HG03280 (cell line): Measurements from ENCODE around the gene SYNGR4.
A peak's percentile ranks its signal among the peaks of the same experiment; 100 is the strongest.

ENCODE experiments used
- ATAC-seq: cut with Tn5 transposase; IDR thresholded peaks from one replicate; pipeline ENCODE4 v1.9.1; 2021; ENCODE audit warnings: mild to moderate bottlenecking, moderate library complexity; ENCODE audit not compliant: unreplicated experiment

SYNGR4 gene

DNA sequence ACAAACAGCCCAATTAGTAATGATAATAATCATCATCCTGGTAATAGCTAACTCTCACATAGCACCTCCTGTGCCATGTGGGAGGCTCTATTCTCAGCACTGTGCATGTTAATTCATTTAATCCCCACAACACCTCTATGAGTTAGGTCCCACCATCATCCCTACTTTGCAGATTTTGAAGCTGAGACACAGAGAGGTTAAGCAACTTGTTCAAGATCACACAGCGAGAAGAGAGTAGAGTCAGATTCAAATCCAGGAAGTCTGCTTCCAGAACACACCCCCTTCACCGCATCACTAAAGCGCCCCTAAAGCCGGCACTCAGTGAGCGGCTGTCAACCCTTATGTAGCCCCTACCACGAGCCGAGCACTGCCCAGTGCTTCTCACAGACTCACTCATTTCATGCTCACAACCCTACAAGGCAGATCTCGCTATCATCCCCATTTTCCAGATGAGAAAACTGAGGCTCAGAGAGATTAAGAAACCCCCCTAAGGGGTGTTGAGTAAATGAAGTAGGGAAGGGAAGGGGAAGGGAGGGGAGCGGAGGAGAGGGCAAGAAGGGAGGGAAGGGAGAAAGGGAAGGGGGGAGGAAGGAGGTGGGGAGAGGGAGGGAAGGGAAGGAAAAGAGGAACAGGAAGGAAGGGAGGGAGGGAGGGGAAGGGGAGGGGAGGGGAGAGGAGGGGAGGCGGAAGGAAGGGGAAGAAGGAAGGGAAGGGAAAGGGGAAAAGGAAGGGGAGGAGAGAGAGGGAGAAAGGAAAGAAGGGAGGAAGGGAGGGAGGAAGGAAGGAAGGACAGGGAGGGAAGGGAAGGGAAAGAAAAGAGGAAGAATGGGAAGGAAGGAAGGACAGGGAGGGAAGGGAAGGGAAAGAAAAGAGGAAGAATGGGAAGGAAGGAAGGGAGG, 22.4 kb upstream of the SYNGR4 start:
- no peak for ATAC-seq

DNA sequence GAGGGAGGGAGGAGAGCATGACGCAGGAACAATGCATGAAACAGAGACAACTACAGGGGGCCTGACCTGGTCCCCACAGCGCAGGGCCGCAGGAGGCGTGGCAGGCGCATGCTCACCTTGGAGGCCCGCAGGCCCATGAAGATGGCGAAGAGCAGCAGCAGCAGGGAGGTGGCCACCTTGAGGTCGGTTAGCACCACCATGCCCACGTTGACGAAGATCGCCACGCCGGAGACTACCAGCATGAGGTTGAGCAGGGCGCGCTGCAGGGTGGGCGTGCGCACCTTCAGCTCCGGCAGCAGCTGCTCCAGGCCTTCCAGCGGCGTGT, 21.8 kb upstream of the SYNGR4 start:
- no peak for ATAC-seq

DNA sequence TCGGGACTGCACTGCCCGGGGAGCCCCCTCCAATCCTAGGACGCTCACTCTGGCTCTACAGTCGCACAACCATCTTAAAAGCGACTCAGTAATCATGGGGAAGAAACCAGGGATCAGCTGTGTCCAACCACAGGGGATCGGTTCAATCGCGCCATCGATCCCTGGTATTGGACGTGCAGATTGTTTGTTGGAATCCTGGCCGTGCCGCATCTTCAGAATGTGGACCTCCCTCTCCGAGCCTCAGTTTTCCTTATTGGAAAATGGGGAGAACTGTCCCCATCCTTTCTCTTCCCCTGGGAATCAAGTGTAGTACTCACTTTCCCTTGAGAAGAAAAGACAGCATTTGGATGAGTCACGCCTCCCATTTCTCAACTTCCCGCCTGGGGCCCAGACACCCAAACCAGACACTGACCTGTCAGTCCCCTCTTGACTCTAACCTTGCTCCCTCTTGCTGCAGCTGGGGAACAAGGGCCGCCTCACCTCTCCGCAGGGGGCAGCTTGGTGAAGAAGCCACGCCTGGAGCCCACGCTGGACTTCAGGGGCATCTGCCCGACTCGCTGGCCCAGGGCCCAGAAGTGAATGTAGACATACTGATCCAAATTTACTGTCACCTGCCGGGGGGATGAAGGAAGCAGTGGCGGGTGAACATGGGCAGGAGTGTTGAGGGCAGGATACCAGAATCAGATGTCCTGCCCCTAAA, 21.2 kb upstream of the SYNGR4 start:
- no peak for ATAC-seq

DNA sequence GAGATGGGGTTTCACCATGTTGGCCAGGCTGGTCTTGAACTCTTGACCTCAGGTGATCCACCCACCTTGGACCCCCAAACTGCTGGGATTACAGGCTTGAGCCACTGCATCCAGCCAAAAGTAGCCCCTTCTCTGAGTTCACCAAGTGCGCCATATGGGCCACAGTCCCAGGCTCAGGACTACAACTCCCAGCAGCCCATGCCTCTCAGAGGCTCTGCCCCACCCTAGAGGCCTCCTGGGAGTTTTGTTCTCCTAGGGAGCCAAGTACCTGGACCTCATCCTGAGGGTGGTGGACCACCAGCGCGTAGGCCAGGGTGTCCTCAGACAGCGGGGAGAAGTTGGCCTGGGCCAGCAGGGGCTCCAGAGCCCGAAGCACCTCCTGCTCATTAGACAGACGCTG, 19.3 kb upstream of the SYNGR4 start:
- no peak for ATAC-seq

DNA sequence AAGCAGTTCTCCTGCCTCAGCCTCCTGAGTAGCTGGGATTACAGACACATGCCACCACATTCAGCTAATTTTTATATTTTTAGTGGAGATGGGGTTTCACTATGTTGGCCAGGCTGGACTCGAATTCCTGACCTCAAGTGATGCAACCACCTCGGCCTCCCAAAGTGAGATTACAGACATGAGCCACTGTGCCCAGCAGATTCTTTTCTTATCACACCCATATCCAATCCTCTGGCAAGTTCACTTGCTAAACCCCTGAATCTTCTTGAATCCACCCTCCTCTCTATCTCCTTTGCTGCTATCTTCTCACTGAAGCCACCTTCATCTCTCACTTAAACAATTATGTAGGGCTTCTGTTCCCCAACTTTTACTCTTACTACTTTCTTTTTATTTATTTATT, 18.0 kb upstream of the SYNGR4 start:
- ATAC-seq, result no peak

DNA sequence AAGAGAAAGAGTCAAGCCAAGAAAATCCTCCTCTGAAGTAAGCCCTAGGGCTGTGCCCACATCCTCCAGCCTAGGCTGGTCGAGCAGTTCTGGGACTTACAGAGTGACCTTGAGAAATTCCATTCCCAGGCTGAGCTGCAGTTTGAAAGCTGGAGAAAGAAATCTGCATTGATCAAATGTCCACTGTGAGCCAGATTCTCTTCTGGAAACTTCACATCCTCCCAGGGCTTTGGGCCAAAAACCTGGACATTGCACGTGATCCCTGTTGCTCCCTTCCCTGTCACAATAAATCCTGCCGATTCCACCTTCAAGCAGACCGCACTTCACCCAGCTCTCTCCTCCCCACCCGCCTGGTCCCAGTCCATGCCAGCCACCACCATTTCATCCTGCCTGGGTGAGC, 16.1 kb upstream of the SYNGR4 start:
- no peak for ATAC-seq

DNA sequence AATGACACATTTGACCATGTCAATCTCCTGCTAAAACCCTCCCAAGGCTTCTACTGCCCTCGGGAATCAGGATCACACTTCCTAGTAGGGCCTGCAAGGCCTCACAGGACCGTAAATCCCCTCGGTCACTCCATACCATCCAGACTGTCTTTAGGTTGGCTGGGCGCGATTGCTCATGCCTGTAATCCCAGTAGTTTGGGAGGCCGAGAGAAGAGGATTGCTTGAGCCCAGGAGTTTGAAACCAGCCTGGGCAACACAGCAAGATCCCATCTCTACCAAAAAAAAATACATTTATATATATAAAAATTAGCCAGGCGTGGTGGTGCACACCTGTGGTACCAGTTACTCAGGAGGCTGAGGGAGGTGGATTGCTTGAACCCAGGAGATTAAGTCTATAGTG, 15.4 kb upstream of the SYNGR4 start:
- ATAC-seq, result no peak

DNA sequence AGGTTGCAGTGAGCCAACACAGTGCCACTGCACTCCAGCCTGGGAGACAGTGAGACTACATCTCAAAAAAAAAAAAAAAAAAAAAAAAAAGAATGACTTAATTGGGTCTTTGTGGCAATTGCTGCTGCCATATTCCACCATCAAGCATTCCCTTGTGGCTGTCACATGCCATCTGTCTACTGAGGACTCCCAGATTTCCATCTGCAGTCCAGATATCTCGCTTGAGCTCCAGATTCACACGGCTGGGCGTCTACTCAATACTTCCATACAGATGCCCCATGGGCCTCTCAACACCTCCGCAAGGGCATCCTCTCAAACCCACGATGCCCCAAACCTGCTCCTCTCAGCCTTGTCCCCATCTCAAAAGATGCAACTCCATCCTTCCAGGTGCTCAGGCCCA, 13.3 kb upstream of the SYNGR4 start:
- no peak for ATAC-seq

DNA sequence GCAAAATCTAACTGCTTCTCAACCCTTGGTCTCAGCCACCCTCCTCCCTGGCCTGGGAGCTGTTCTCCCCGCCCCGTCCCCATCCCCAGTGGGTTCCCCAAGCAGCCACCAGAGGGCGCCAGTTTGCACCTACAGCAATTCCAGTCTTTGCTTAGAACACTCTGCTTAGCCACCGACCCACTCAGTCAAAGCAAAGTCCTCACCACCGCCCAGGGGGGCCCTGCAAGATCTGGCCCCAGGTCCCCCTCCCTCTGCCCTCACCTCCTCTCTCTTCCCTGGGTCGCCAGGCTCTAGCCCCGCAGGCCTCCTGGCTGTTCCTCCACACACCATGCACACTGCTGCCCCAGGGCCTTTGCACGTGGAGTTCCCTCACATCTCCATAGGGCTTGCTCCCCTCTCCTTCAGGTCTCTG, 12.8 kb upstream of the SYNGR4 start:
- no peak for ATAC-seq

DNA sequence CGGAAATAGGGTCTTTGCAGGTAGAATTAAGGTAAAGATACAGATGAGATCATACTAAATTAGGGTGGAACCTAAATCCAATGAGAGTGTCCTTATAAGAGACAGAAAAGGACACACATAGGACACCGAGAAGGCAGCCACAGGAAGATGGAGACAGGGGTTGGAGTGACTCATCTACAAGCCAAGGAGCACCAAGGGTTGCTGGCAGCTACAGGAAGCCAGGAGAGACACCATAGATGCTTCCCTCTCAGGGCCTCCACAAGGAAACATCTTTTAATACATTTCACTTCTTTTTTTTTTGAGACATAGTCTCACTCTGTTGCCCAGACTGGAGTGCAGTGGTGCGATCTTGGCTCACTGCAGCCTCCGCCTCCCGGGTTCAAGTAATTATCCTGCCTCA, 10.5 kb upstream of the SYNGR4 start:
- ATAC-seq, result no peak

DNA sequence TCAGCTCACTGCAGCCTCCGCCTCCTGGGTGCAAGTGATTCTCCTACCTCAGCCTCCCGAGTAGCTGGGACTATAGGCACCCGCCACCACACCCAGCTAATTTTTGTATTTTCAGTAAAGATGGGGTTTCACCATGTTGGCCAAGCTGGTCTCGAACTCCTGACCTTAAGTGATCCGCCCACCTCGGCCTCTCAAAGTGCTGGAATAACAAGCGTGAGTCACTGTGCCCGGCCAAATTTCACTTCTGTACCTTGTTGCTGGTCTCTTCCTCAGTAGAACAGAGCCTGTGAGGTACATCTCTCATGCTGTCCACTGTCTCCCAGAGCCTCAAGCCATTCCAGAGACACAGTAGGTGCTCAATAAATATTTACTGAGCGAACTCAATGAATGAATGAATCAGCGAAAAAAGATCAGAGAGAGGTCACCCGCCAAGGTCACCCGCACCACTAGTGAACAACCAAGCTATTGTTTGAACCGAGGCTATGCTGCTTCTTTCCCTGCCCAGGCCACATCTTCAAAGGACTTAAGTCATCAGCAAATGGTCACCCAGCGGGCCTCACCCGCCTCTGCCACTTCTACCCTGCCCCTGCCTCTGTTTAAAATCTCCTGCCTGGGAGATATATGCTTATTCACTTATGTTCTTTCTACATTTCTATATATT, 9.7 kb upstream of the SYNGR4 start:
- no peak for ATAC-seq

DNA sequence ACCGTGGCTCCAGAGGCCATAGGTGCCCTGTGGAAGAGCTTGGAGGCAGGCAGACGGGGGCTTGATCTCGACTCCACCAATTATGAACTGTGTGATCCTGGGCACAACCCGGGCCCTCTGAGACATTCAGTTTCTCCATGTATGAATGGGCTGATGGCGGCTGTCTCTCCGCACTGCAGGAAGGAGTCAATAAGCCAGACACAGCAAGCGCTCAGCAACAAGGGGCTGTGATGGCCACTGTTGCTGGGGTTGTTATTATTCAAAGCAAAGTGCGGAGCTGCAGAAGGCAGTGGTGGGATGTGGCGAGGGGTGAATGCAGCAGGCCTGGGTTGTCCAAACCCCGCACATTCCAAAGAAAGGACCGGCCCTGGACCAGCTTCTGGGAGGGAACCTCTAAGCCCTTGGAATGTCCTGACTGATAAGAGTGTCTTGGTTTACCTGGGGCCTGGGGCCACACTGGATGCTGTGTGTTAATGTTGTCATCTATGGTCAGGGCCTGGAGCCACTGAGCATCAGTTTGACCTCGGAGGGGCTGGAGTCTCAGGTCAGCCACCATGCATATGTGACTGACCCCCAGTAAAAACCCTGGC, 8.7 kb upstream of the SYNGR4 start:
- no peak for ATAC-seq

DNA sequence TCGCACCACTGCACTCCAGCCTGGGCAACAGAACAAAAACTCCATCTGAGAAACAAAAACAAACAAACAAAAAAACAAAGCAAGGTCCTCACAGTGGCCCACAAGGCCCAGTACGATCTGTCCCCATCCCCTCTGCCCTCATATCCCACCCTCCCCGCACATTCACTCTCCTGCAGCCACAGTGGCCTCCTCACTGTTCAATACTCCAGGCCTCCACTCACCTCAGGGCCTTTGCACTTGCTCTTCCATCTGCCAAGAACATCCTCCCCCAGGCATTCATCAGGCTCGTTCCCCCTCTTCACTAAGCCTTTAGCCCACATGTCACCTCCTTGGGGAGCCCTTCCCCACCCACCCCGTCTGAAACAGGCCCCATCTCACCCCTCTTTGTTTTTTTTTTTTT, 5.0 kb upstream of the SYNGR4 start:
- no peak for ATAC-seq

DNA sequence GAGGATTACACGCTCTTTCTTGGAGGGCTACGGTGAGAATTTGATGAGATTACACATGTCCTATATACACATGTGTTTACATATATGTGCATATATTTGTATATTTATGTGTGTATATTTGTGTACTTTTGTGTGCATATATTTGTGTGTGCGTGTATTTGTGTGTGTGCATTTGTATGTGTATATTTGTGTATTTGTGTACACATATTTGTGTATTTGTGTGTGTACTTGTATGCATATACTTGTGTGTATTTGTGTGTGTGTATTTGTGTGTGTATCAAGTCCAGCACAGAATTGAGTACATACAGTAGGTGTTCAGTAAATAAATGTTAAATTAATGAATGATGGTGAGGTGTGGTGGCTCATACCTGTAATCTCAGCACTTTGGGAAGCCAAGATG, 2.3 kb upstream of the SYNGR4 start:
- ATAC-seq, result no peak

DNA sequence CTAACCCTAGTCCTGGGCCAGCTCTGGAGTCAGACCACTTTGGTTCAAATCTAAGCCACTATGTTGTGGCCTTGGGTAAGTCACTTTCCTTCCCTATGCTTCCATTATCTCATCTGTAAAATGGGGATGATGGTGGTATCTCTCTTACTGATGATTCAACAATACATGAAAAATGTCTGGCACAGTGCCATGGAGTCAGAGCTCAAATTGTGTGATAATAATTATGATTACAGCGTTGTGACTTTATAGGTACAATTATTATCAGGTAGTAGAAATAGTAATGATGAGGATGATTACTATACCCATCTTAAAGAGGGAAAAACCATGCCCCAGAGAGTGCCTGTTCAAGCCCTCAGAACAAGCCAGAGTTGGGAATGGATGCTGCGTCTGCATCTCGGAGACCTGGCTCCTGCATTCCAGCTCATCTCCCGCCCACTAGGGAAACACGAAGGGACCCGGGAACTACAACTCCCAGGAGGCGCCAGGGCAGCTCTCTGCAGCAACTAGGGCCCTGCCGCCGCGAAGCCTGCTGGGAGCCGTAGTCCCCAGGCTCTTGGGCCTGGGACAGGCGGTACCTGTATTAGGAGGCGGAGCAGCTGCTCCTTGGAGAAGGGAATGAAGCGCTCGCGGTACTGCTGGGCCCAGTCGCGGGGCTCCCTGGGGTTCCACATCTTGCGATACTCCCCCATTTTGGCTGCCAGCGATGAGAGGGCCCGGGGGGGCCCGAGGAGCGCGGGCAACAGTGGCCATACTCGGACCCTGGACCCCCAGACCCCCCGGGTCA, 1.3 kb upstream of the SYNGR4 start:
- ATAC-seq, result peak; percentile 45

DNA sequence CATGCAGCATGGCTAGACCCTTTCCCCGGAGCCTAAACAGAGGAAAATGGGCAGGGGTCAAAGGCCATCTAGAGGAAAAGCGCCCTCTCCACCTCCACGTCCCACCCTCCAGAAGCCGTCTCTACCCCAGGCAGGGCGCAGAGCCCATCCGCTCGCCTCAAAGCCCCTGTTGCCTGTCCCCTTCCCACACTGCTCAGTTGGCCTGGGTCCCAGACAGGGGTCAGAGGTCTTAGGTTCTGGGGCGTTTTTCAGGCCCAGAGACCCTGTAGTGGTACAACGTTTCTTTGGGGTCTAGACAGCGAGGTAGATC, 712 bp upstream of the SYNGR4 start:
- peak; percentile 13 for ATAC-seq

DNA sequence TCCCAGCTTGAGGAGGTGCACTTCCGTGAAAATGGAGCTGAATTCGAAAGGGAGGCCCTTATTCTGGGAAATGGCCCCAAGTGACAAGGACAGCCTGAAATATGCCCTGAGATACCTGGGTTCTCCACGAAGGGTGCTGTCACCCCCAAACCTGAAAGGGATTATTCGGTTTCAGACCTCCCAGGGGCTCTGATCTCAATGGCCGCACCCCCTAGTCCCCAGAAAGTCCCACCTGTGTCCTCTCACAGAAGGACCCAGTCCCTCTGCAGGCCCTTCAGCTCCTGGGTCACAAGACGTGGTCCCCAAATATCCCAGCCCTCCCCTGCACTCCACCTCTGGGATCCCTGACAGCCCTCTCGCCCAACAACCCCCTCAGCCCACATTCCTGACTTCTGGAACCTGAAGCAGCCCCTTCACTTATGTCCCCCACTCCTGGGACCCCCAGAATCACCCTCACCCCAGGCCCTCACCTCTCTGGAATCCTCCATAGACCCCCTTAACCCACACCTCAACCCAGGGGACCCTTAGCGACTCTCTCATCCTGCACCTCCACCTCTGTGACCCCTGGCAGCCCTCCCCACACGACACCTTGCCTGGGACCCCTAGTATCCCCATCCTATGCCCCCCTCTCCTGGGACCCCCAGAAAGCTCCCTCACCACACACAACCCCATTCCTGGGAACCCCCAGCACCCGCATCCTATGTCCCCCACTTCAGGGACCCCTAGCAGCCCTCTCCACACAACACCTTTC, 606 bp downstream of the SYNGR4 start:
- no peak for ATAC-seq

DNA sequence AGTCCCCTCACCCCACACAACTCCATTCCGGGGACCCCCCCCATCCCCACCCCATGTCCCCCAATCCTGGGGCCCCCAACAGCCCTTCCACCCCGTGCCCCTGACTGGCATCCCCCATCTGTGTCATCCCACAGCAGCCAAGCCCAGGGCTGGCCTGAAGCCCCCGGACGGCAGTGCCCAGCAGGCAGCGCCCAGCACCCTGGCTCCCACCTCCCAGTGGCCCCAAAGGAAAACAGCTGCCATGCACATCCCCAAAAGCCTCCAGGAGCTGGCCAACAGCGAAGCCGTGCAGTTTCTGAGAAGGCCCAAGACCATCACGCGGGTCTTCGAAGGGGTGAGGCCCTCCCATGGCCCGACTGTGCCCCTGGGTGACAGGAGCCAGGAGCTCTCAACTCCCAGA, 1.4 kb downstream of the SYNGR4 start:
- no peak for ATAC-seq

DNA sequence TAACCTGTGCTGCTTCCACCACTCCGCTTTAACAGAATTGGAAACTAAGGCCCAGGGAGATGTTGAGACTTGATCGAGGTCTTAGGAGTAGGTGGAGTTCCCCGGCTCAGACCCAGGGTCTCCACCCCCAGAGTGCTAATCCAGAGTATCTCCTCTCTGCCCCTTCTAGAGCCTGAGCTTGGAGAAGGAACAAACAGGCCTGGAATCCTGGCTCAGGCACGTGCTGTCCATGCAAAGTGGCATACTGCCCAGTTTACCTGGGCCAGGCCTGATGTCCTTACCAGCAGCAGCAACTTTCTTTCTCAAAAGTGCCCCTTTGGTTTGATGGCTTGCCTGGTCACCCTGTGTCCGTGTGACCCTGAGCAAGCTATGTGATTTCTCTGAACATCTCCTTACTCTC, 3.7 kb downstream of the SYNGR4 start:
- ATAC-seq, result no peak

DNA sequence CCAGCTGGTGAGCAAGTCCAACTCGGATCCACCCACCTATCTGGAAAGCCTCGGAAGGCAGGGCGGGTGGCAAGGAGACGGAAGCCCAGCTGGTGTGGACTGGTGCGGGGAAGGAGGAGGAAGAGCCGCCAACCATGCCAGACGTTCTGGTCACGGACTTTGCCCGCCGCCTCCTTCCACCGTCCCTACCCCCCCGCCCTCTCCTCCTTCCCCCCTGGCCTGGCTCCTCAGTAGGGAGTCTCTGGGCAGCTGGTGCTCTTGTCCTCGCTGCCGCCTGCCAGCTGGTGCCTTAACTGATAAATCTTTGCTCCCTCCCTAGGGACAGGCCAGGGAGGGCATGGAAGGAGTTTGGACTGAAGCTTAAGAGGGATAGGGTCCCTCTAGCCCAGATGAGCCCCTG, 4.8 kb downstream of the SYNGR4 start:
- no peak for ATAC-seq
